Fibroblast of villous mesenchyme (primary cell): ENCODE measurements around the gene PCDHGB5. TPM values are rescaled to one million over a fixed set of nuclear protein-coding genes. Genes with fewer than 3 reads are reported as not detected.

ENCODE experiments used
- DNase-seq: peaks from one replicate; pipeline ENCODE4 v3.0.0-alpha.2; 2010; ENCODE audit warnings: low read depth
- H3K4me3 ChIP-seq: 2 replicates; pipeline ENCODE4 v1.5.1; 2011; ENCODE audit warnings: low read depth, mild to moderate bottlenecking, low read length
- total RNA-seq: library from RNA; depleted of rRNA; stranded (reverse); fragments of >200 nt; gene quantifications from 2 replicates; pipeline ENCODE4 v1.2.3, GENCODE V29; 2012
- TF ChIP-seq, protein P1 (sequence below): IDR thresholded peaks from 2 replicates; pipeline ENCODE4 v1.5.1; 2012; ENCODE audit warnings: low read depth, mild to moderate bottlenecking, low read length; ENCODE audit not compliant: insufficient read depth

Gene PCDHGB5
- total RNA-seq, 1 donor: 25.0 TPM

DNA sequence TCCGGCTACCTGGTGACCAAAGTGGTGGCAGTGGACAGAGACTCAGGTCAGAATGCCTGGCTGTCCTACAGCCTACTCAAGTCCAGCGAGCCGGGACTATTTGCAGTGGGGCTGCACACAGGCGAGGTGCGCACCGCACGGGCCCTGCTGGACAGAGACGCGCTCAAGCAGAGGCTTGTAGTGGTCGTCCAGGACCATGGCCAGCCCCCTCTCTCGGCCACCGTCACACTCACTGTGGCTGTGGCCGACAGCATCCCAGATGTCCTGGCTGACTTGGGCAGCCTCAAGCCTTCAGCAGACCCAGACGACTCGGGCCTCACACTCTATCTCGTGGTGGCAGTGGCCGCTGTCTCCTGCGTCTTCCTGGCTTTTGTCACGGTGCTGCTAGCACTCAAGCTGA lies 40.8 kb upstream of the PCDHGB5 start:
- DNase-seq: no peak
- TF ChIP-seq, protein P1, sequence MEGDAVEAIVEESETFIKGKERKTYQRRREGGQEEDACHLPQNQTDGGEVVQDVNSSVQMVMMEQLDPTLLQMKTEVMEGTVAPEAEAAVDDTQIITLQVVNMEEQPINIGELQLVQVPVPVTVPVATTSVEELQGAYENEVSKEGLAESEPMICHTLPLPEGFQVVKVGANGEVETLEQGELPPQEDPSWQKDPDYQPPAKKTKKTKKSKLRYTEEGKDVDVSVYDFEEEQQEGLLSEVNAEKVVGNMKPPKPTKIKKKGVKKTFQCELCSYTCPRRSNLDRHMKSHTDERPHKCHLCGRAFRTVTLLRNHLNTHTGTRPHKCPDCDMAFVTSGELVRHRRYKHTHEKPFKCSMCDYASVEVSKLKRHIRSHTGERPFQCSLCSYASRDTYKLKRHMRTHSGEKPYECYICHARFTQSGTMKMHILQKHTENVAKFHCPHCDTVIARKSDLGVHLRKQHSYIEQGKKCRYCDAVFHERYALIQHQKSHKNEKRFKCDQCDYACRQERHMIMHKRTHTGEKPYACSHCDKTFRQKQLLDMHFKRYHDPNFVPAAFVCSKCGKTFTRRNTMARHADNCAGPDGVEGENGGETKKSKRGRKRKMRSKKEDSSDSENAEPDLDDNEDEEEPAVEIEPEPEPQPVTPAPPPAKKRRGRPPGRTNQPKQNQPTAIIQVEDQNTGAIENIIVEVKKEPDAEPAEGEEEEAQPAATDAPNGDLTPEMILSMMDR: no peak
- no peak overlapping the region for H3K4me3 ChIP-seq

DNA sequence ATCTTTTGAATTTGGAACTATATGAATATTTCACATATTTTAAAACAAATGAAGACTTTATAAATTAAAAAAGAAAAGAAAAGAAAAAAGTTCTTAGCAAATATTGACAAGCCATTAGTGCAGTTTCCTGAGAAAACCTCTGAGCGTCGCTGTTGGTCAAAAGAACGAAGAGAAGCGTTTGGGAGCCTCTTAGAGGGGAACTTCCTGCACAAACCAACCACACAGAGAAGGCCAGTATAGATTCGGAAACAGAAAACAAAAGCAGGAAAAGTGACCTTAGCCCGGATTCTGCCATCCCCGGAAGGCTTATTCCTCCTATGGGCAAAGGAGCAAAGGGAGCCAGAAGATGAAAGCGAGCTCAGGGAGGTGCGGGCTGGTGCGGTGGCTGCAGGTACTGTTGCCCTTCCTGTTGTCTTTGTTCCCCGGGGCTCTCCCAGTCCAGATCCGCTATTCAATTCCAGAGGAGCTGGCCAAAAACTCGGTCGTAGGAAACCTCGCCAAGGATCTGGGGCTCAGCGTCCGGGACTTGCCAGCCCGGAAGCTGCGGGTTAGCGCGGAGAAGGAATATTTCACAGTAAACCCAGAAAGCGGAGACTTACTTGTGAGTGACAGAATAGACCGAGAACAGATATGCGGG lies 37.8 kb upstream of the PCDHGB5 start, which contains the start of gene PCDHGB2:
PCDHGB2 (plus strand) TSS at position 205 of the 637 bp plus-strand sequence; CDS start at position 347, 142 bp downstream.
- TF ChIP-seq, protein P1: peak; percentile 40
- peak; percentile 51 for DNase-seq
- H3K4me3 ChIP-seq: peak within 1 kb of the TSS; percentile 48

DNA sequence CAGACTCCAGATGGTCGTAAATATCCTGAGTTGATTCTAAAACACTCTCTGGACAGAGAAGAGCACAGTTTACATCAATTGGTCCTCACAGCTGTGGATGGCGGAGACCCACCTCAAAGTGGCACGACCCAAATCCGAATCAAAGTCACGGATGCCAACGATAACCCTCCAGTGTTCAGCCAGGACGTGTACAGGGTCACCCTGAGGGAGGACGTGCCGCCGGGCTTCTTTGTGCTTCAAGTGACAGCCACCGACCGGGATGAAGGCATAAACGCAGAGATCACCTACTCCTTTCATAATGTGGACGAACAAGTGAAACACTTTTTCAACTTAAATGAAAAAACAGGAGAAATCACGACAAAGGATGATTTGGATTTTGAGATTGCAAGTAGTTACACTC lies 37.1 kb upstream of the PCDHGB5 start:
- no peak overlapping the region for H3K4me3 ChIP-seq
- TF ChIP-seq, protein P1: no peak
- no peak for DNase-seq

DNA sequence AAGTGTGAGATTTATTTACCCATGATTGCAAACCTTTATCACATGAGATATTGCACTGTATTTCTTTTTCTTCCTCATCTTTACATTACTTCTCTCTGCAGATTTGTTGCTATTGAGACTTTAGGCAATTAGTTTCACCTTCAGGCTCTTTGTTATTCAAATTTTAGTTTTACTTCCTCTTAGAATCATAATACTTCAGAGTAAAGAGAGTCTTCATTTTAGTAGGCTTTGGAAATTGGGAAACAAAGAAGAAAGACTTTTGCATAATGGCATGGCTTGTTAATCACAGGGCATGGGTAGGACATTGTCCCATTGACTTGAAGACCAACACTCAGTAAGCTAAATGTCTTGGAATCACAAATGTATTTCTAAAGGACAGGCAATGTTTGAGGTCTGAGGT lies 35.0 kb upstream of the PCDHGB5 start:
- H3K4me3 ChIP-seq: no peak overlapping the region
- DNase-seq: no peak
- TF ChIP-seq, protein P1: no peak

DNA sequence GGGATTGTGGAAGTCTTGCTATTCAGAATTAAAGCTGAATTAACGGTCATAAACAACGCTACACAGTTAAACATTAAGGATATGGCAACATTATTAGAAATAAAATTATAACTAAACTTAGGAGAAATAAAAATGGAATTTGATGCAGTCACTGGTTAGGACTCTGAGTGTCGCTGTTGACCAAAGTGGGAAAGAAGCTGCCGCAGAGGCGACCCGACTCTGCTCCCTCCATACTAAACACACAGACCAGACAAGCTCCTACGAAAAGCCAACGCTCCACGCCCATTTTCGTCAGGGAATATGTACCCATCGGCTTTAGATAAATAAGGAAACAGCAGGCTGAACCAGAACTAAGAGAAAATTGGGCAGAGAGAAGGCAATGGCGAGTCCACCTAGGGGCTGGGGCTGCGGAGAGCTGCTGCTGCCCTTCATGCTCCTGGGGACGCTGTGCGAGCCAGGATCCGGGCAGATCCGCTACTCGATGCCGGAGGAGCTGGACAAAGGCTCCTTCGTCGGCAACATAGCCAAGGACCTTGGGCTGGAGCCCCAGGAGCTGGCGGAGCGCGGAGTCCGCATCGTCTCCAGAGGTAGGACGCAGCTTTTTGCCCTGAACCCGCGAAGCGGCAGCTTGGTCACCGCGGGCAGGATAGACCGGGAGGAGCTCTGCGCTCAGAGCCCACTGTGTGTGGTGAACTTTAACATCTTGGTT lies 33.6 kb upstream of the PCDHGB5 start, which contains the start of gene PCDHGA5:
PCDHGA5 (plus strand) TSS at position 211 of the 709 bp plus-strand sequence; CDS start at position 380, 169 bp downstream.
- H3K4me3 ChIP-seq: no peak within 1 kb of the TSS
- DNase-seq: no peak
- TF ChIP-seq, protein P1: peak; percentile 2

DNA sequence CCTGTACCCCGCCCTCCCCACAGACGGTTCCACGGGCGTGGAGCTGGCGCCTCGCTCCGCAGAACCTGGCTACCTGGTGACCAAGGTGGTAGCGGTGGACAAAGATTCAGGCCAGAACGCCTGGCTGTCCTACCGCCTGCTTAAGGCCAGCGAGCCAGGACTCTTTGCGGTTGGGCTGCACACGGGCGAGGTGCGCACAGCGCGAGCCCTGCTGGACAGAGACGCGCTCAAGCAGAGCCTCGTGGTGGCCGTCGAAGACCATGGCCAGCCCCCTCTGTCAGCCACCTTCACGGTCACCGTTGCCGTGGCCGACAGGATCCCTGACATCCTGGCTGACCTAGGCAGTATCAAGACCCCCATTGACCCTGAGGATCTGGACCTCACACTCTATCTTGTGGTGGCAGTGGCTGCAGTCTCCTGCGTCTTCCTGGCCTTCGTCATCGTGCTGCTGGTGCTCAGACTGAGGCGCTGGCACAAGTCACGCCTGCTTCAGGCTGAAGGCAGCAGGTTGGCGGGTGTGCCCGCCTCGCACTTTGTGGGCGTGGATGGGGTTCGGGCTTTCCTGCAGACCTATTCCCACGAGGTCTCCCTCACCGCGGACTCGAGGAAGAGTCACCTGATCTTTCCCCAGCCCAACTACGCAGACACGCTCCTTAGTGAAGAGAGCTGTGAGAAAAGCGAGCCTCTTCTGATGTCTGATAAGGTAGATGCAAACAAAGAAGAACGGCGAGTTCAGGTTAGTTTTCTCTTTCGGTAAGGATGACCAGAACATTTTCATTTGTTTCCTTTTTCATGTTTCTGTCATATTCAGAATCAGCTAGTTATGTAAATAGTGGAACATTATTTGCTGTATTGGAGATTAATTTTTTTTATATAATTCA lies 31.5 kb upstream of the PCDHGB5 start:
- no peak overlapping the region for H3K4me3 ChIP-seq
- TF ChIP-seq, protein P1: no peak
- no peak for DNase-seq
